GM12874 (cell line): ENCODE measurements around the gene LGALS7B.

Experiments
- CTCF ChIP-seq: IDR thresholded peaks from 2 replicates; pipeline ENCODE4 v1.5.1; 2011; ENCODE audit warnings: low read depth, mild to moderate bottlenecking, control low read depth, low read length, moderate library complexity; ENCODE audit not compliant: insufficient read depth

The LGALS7B gene

DNA sequence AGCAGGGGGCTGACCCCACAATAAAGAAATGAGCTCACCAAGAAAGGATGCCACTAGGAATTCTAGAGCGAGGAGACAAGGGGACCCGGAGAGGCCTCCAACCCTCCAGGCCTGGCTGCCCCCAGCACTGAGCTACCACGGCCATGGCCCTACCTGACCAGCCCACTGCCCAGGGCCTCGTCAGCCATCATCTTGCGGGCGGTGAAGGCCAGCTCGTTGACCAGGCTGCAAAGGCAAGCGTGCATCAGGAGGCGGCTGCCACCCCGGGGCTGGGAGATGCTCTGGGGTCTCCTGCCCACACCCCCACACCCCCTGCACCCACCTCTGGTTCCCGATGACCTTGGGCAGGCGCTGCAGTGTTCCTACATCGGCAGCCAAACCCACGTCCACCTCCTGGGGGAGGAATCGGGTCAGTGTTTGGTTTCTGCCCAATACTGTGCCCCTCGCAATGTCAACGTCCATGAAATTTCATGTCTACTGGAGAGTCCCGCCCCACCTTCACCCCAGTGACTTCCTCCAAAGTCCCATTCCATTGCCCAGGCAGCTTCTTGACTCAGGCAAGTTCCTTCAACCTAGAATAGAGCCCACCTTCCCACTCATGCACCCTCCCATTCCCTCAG, 27.2 kb downstream of the LGALS7B start:
- no peak for TF ChIP-seq CTCF

DNA sequence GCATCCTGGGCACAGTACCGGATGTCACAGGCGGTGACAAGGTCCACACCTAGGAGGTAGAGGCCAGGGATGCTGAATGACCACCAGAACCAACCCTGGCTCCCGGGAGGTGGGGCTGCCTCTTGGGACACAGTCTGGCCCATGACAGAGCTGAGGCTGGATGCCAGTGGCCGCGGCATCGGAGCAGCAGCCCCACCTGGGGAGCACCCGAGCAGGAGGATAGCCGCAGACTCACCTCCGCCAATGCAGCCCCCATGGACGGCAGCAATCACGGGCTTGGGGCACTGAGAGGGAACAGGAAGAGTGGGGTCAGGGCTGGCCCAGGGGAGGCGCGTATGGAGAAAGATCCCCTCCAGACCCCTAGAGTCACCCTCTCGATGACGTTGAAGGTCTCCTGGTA, 28.1 kb downstream of the LGALS7B start:
- no peak for TF ChIP-seq CTCF

DNA sequence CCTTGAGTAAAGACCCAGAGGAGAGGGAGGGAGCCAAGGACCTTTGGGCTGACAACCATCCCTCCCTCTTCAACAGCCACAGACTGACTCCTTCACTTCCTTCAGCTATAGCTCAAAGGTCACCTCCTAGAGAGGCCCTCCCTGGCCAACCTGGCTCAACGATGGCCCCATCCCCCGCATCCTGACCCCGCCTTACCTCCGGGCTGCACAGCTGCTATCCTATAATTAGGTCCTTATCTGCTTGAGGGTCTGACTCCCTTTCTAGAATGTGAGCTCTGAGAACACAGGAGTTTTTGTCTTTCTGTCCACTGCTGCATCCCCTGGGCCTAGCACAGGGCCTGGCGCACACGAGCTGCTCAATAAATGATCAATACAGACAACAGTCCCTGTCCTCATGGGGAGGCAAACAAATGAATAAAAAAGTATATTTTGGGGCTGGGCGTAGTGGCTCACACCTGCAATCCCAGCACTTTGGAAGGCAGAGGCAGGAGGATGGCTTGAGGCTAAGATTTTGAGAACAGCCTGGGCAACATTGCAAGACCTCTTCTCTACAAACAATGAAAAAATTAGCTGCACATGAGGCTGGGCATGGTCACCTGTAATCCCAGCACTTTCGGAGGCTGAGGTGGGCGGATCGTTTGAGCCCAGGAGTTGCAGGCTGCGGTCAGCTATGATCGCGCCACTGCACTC, 30.4 kb downstream of the LGALS7B start:
- no peak for TF ChIP-seq CTCF

DNA sequence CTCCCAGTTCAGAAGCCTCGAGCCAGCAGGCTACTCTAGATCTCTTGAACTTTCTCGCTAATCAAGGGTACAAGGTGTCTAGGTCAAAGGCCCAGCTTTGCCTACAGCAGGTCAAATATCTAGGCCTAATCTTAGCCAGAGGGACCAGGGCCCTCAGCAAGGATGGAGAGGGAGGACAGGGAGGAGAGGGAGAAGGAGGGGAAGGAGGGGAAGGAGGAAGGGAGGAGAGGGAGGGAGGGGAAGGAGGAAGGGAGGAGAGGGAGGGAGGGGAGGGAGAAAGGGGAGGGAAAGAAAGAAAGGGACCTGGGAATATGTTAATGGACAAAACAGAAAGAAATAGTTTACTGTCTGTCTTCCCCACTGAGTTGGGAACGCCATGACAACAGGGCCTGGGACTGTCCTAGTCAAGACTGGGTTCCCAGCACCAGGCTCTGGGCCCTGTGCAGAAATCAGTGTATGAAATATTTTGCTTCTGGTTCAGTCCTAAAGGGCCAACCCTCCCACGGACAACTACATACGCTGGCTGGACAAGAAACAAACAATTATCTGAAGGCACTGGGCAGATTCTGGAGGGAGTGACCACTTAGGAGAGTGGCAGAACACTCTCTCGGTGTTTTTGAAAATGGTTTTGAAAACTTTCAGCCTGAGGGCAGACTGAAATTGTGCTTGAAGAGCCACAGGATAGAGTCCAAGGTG, 38.0 kb downstream of the LGALS7B start:
- no peak for TF ChIP-seq CTCF

GRCh38 chr19:38830039-38830733, 41.2 kb downstream of the LGALS7B start:
- TF ChIP-seq CTCF = no peak

GRCh38 chr19:38831142-38831605, 42.2 kb downstream of the LGALS7B start:
- TF ChIP-seq CTCF = no peak

- no peak for TF ChIP-seq CTCF
Measured at GRCh38 chr19:38833092-38833425, 44.1 kb downstream of the LGALS7B start.
